ENCODE results near the gene ZNF609.

The ZNF609 gene

GRCh38 chr15:64710676-64711428 is 250.5 kb downstream of the ZNF609 start:
- Histone ChIP-seq H3K9me3 (ENCODE audit: control extremely low read depth in 1 of 5, control insufficient read depth in 4 of 5, insufficient read depth in 2 of 5, low read depth in 1 of 5, low read length in 4 of 5) (no peaks in the 10 kb centered on the region), H3K4me1 (ENCODE audit: control extremely low read depth in 1 of 4, control insufficient read depth in 4 of 4, insufficient read depth in 4 of 4, low read length in 3 of 4) (no peaks in the 10 kb centered on the region), H3K4me3 (ENCODE audit: control insufficient read depth in 1 of 7, extremely low read depth in 1 of 7, insufficient read depth in 4 of 7, low read depth in 2 of 7, low read length in 6 of 7) (no peak overlapping the region), H3K36me3 (ENCODE audit: control insufficient read depth in 4 of 4, insufficient read depth in 4 of 4, low read length in 3 of 4) (no peaks in the 10 kb centered on the region), H3K27me3 (replicated peaks in 2 of 5; ENCODE audit: control insufficient read depth in 4 of 5, insufficient read depth in 5 of 5, low read length in 4 of 5) (no peaks in the 10 kb centered on the region), H3K27ac (ENCODE audit: insufficient read depth in 1 of 2, low read depth in 1 of 2, low read length in 2 of 2, poor library complexity in 1 of 2, severe bottlenecking in 2 of 2) (no peak overlapping the region)
- DNase-seq: no peak
- ChIA-PET POLR2A (no interaction called here), CTCF (interaction anchor here (0.7 kb wide), 1 partner anchor 430 kb away, joined by 3 read pairs; no protein-coding TSS in a partner anchor)
- WGBS (ENCODE audit: insufficient coverage): 98% methylated on average over 7 of the region's 7 CpGs

DNA sequence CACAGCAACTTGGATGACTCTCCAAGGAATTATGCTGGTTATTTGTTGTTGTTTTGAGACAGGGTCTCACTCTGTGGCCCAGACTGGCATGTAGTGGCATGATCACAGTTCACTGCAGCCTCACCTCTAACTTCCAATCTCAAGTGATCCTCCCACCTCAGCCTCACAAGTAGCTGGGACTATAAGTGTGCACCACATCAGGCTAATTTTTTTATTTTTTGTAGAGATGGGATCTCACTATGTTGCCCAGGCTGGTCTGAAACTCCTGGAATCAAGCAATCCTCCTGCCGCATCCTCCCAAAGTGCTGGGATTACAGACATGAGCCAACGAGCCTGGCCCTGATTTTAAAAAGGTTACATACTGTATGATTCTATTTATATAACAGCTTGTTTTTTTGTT is 252.0 kb downstream of the ZNF609 start:
- Histone ChIP-seq H3K9me3 (ENCODE audit: control extremely low read depth in 1 of 5, control insufficient read depth in 4 of 5, insufficient read depth in 2 of 5, low read depth in 1 of 5, low read length in 4 of 5) (no peaks in the 10 kb centered on the region), H3K27me3 (replicated peaks in 2 of 5; ENCODE audit: control insufficient read depth in 4 of 5, insufficient read depth in 5 of 5, low read length in 4 of 5) (no peaks in the 10 kb centered on the region), H3K36me3 (ENCODE audit: control insufficient read depth in 4 of 4, insufficient read depth in 4 of 4, low read length in 3 of 4) (no peaks in the 10 kb centered on the region), H3K4me1 (ENCODE audit: control extremely low read depth in 1 of 4, control insufficient read depth in 4 of 4, insufficient read depth in 4 of 4, low read length in 3 of 4) (peaks cover 0 to under 1% (median 0%) of the 10 kb centered on the region in 4 experiments), H3K27ac (ENCODE audit: insufficient read depth in 1 of 2, low read depth in 1 of 2, low read length in 2 of 2, poor library complexity in 1 of 2, severe bottlenecking in 2 of 2) (no peak overlapping the region), H3K4me3 (ENCODE audit: control insufficient read depth in 1 of 7, extremely low read depth in 1 of 7, insufficient read depth in 4 of 7, low read depth in 2 of 7, low read length in 6 of 7) (no peak overlapping the region)
- DNase-seq: no peak
- no CpG with 5 or more reads among the region's 2 CpGs for WGBS (ENCODE audit: insufficient coverage)
- CTCF ChIA-PET: interaction anchor here (0.9 to 2.0 kb wide), 4 partner anchors 15 to 26 kb away, joined by 3 to 6 read pairs (median 3); no protein-coding TSS in a partner anchor
- POLR2A ChIA-PET: no interaction called here

- WGBS (ENCODE audit: insufficient coverage): 100% methylated on average over 1 of the region's 6 CpGs
- DNase-seq: no peak
- ChIA-PET CTCF (no interaction called here), POLR2A (no interaction called here)
- Histone ChIP-seq H3K4me3 (ENCODE audit: control insufficient read depth in 1 of 7, extremely low read depth in 1 of 7, insufficient read depth in 4 of 7, low read depth in 2 of 7, low read length in 6 of 7) (no peak overlapping the region), H3K4me1 (ENCODE audit: control extremely low read depth in 1 of 4, control insufficient read depth in 4 of 4, insufficient read depth in 4 of 4, low read length in 3 of 4) (peaks cover 3 to 13% (median 11%) of the 10 kb centered on the region in 4 experiments), H3K27ac (ENCODE audit: insufficient read depth in 1 of 2, low read depth in 1 of 2, low read length in 2 of 2, poor library complexity in 1 of 2, severe bottlenecking in 2 of 2) (no peak overlapping the region), H3K9me3 (ENCODE audit: control extremely low read depth in 1 of 5, control insufficient read depth in 4 of 5, insufficient read depth in 2 of 5, low read depth in 1 of 5, low read length in 4 of 5) (no peaks in the 10 kb centered on the region), H3K27me3 (replicated peaks in 2 of 5; ENCODE audit: control insufficient read depth in 4 of 5, insufficient read depth in 5 of 5, low read length in 4 of 5) (no peaks in the 10 kb centered on the region), H3K36me3 (ENCODE audit: control insufficient read depth in 4 of 4, insufficient read depth in 4 of 4, low read length in 3 of 4) (no peaks in the 10 kb centered on the region)
These were observed 253.2 kb downstream of the ZNF609 start for GRCh38 chr15:64713592-64713991.

GRCh38 chr15:64716452-64716851 is 256.1 kb downstream of the ZNF609 start:
- H3K4me3 ChIP-seq (ENCODE audit: control insufficient read depth in 1 of 7, extremely low read depth in 1 of 7, insufficient read depth in 4 of 7, low read depth in 2 of 7, low read length in 6 of 7): no peak overlapping the region
- no peaks in the 10 kb centered on the region for H3K36me3 ChIP-seq (ENCODE audit: control insufficient read depth in 4 of 4, insufficient read depth in 4 of 4, low read length in 3 of 4)
- no peaks in the 10 kb centered on the region for H3K27me3 ChIP-seq (replicated peaks in 2 of 5; ENCODE audit: control insufficient read depth in 4 of 5, insufficient read depth in 5 of 5, low read length in 4 of 5)
- WGBS (ENCODE audit: insufficient coverage): 100% methylated on average over 2 of the region's 2 CpGs
- no peak for DNase-seq
- ChIA-PET CTCF (interaction anchor here (0.6 to 23.4 kb wide), 3 partner anchors 11 to 51 kb away, joined by 3 to 625 read pairs (median 25); no protein-coding TSS in a partner anchor), POLR2A (no interaction called here)
- no peak overlapping the region for H3K27ac ChIP-seq (ENCODE audit: insufficient read depth in 1 of 2, low read depth in 1 of 2, low read length in 2 of 2, poor library complexity in 1 of 2, severe bottlenecking in 2 of 2)
- no peaks in the 10 kb centered on the region for H3K9me3 ChIP-seq (ENCODE audit: control extremely low read depth in 1 of 5, control insufficient read depth in 4 of 5, insufficient read depth in 2 of 5, low read depth in 1 of 5, low read length in 4 of 5)
- H3K4me1 ChIP-seq (ENCODE audit: control extremely low read depth in 1 of 4, control insufficient read depth in 4 of 4, insufficient read depth in 4 of 4, low read length in 3 of 4): peaks cover 3 to 18% (median 13%) of the 10 kb centered on the region in 4 experiments

DNA sequence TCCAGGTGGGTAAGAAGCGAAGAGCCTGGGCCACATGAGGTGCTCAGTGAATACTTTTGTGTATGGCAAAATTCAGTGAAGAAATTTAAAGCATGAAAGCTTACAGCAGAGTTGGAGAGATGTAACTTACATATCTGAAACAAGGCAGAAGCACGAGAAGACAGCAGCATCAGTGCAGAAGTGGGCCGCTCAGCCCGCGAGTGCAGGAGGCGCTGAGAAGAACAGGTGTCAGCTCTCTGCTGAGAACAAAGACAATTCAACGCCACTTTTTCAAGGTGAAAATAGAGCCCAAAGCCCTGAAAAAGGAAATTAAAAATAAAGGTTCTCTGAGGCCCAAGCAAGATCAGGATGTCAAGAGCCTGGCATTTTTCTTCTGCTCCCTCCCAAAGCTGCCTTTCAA is 256.8 kb downstream of the ZNF609 start:
- POLR2A ChIA-PET: interaction anchor here (0.7 kb wide), 1 partner anchor 22 kb away, joined by 4 read pairs; no protein-coding TSS in a partner anchor
- Histone ChIP-seq H3K9me3 (ENCODE audit: control extremely low read depth in 1 of 5, control insufficient read depth in 4 of 5, insufficient read depth in 2 of 5, low read depth in 1 of 5, low read length in 4 of 5) (no peaks in the 10 kb centered on the region), H3K4me1 (ENCODE audit: control extremely low read depth in 1 of 4, control insufficient read depth in 4 of 4, insufficient read depth in 4 of 4, low read length in 3 of 4) (peaks cover 3 to 18% (median 13%) of the 10 kb centered on the region in 4 experiments), H3K27ac (ENCODE audit: insufficient read depth in 1 of 2, low read depth in 1 of 2, low read length in 2 of 2, poor library complexity in 1 of 2, severe bottlenecking in 2 of 2) (no peak overlapping the region), H3K36me3 (ENCODE audit: control insufficient read depth in 4 of 4, insufficient read depth in 4 of 4, low read length in 3 of 4) (no peaks in the 10 kb centered on the region), H3K4me3 (ENCODE audit: control insufficient read depth in 1 of 7, extremely low read depth in 1 of 7, insufficient read depth in 4 of 7, low read depth in 2 of 7, low read length in 6 of 7) (no peak overlapping the region), H3K27me3 (replicated peaks in 2 of 5; ENCODE audit: control insufficient read depth in 4 of 5, insufficient read depth in 5 of 5, low read length in 4 of 5) (no peaks in the 10 kb centered on the region)
- CTCF ChIA-PET: interaction anchor here (0.7 to 23.4 kb wide), 5 partner anchors 11 to 353 kb away, joined by 3 to 625 read pairs (median 4); no protein-coding TSS in a partner anchor
- no peak for DNase-seq
- 90% methylated on average over 7 of the region's 7 CpGs for WGBS (ENCODE audit: insufficient coverage)

- ChIA-PET CTCF (interaction anchor here (0.7 to 23.4 kb wide), 6 partner anchors 9 to 354 kb away, joined by 3 to 625 read pairs (median 4); no protein-coding TSS in a partner anchor), POLR2A (interaction anchor here (0.6 kb wide), 1 partner anchor 344 kb away, joined by 7 read pairs; no protein-coding TSS in a partner anchor)
- WGBS (ENCODE audit: insufficient coverage): 47% methylated on average over 9 of the region's 18 CpGs
- H3K4me1 ChIP-seq (ENCODE audit: control extremely low read depth in 1 of 4, control insufficient read depth in 4 of 4, insufficient read depth in 4 of 4, low read length in 3 of 4): peaks cover 3 to 18% (median 13%) of the 10 kb centered on the region in 4 experiments
- H3K36me3 ChIP-seq (ENCODE audit: control insufficient read depth in 4 of 4, insufficient read depth in 4 of 4, low read length in 3 of 4): no peaks in the 10 kb centered on the region
- peak overlapping the region in 1 of 7 experiments; percentile 48 for H3K4me3 ChIP-seq (ENCODE audit: control insufficient read depth in 1 of 7, extremely low read depth in 1 of 7, insufficient read depth in 4 of 7, low read depth in 2 of 7, low read length in 6 of 7)
- no peaks in the 10 kb centered on the region for H3K27me3 ChIP-seq (replicated peaks in 2 of 5; ENCODE audit: control insufficient read depth in 4 of 5, insufficient read depth in 5 of 5, low read length in 4 of 5)
- peak in 2 of 3 donors; percentile 56 to 70 for DNase-seq
- H3K9me3 ChIP-seq (ENCODE audit: control extremely low read depth in 1 of 5, control insufficient read depth in 4 of 5, insufficient read depth in 2 of 5, low read depth in 1 of 5, low read length in 4 of 5): no peaks in the 10 kb centered on the region
- no peak overlapping the region for H3K27ac ChIP-seq (ENCODE audit: insufficient read depth in 1 of 2, low read depth in 1 of 2, low read length in 2 of 2, poor library complexity in 1 of 2, severe bottlenecking in 2 of 2)
These were observed 257.5 kb downstream of the ZNF609 start for GRCh38 chr15:64717735-64718495.
